ENCODE results near the gene C3orf49. TPM values are rescaled to one million over a fixed set of nuclear protein-coding genes. Genes with fewer than 3 reads are reported as not detected.

The C3orf49 gene
- total and polyA plus RNA-seq, 2 of the 13 experiments (the other 11 are each of a cell fraction or from before 2014, with no cell fraction given) = not detected

DNA sequence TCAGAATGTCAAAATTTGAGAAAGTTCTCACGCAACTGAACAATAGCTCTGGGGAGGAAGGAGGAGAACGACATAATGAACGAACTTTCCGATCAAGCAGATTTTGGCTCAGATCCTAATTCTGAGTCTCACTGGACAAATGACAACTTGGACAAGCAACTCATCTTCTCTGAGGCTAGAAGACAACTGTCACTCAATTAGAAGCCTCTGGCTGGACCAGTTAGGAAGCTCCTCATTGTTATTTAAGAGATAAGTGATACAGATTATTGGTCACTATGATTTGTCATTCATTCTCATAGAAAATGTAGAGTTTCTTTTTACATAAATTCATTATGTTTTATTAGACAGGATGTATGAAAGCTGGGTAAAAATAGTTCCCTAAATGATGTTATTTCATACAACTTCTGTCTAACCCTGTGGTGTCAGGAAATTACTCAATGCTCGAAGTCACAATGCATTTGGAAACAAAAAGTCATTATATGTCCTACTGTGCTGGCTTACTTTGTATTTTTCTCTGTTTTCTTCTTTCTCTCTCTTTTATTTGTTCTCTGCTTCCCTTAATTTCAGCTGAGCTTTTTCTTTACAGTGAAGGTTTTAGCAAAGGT, 11.0 kb upstream of the C3orf49 start (continued):
- TF ChIP-seq ZNF891 (CRISPR knock-in tag; IDR thresholded peaks at IDR 0.05) (no peak), CEBPG (CRISPR knock-in tag; IDR thresholded peaks at IDR 0.05) (no peak), ZNF572 (CRISPR knock-in tag; IDR thresholded peaks at IDR 0.05) (no peak), ISX (CRISPR knock-in tag; conservative IDR thresholded peaks at IDR 0.05) (no peak)
- TF ChIP-seq, protein P1, sequence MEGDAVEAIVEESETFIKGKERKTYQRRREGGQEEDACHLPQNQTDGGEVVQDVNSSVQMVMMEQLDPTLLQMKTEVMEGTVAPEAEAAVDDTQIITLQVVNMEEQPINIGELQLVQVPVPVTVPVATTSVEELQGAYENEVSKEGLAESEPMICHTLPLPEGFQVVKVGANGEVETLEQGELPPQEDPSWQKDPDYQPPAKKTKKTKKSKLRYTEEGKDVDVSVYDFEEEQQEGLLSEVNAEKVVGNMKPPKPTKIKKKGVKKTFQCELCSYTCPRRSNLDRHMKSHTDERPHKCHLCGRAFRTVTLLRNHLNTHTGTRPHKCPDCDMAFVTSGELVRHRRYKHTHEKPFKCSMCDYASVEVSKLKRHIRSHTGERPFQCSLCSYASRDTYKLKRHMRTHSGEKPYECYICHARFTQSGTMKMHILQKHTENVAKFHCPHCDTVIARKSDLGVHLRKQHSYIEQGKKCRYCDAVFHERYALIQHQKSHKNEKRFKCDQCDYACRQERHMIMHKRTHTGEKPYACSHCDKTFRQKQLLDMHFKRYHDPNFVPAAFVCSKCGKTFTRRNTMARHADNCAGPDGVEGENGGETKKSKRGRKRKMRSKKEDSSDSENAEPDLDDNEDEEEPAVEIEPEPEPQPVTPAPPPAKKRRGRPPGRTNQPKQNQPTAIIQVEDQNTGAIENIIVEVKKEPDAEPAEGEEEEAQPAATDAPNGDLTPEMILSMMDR (CRISPR knock-in tag; IDR thresholded peaks at IDR 0.05) = no peak

GRCh38 chr3:63808633-63809032, 10.5 kb upstream of the C3orf49 start:
- 19% methylated on average over 3 of the region's 3 CpGs for WGBS (ENCODE audit: low lambda C conversion rate)
- Histone ChIP-seq H3K9me3 (ENCODE audit: low read length) (no peaks in the 10 kb centered on the region), H3K36me3 (replicated peaks in 1 of 2; ENCODE audit: control insufficient read depth in 1 of 2, insufficient read depth in 2 of 2, low read length in 2 of 2) (no peaks in the 10 kb centered on the region), H3K27ac (ENCODE audit: extremely low read length, insufficient read depth, low read length) (no peak overlapping the region), H3K9ac (ENCODE audit: insufficient read depth, low read depth, low read length) (no peak overlapping the region), H3K4me1 (ENCODE audit: insufficient read depth, low read length) (peaks cover 16% of the 10 kb centered on the region), H3K4me2 (ENCODE audit: low read depth, low read length) (no peak overlapping the region), H4K20me1 (ENCODE audit: insufficient read depth, low read length) (no peaks in the 10 kb centered on the region), H2AFZ (ENCODE audit: low read length) (no peak overlapping the region), H3K4me3 (replicated peaks in 1 of 3; ENCODE audit: insufficient read depth in 1 of 3, low read depth in 2 of 3, low read length in 3 of 3) (no peak overlapping the region), H3K79me2 (ENCODE audit: insufficient read depth, low read length) (no peaks in the 10 kb centered on the region), H3K27me3 (ENCODE audit: control insufficient read depth in 1 of 2, insufficient read depth in 2 of 2, low read length in 2 of 2) (no peaks in the 10 kb centered on the region)
- in situ Hi-C loops (cut with HindIII; ENCODE audit: extremely low pct_ligation_motif_present, low pct_unique_long_range_greater_than_20kb) (loop anchor here (25.0 kb wide), 1 partner anchor 1171 kb away; no protein-coding TSS in a partner anchor), intact Hi-C loops (cut with micrococcal nuclease; ENCODE audit: unreplicated experiment) (no loop called here)
- ATAC-seq (no peak), FAIRE-seq (no peak), DNase-seq (ENCODE audit: low spot score) (no peak)
- POLR2A ChIA-PET = no interaction called here
- CTCF ChIA-PET (ENCODE audit: low intra/inter-chr PET ratio, low total read pairs) = no interaction called here
- BruUV-seq (replicated peaks) = no TSS peak
- TF ChIP-seq KLF6 (CRISPR knock-in tag; IDR thresholded peaks at IDR 0.05) (no peak), ZC3H4 (CRISPR knock-in tag; IDR thresholded peaks at IDR 0.05; ENCODE audit: borderline replicate concordance) (no peak), FOXC1 (CRISPR knock-in tag; IDR thresholded peaks at IDR 0.05; ENCODE audit: borderline replicate concordance) (no peak), MBNL3 (CRISPR knock-in tag; conservative IDR thresholded peaks at IDR 0.05) (no peak), FOXO4 (CRISPR knock-in tag; conservative IDR thresholded peaks at IDR 0.05) (no peak)
- TF ChIP-seq, protein P2, sequence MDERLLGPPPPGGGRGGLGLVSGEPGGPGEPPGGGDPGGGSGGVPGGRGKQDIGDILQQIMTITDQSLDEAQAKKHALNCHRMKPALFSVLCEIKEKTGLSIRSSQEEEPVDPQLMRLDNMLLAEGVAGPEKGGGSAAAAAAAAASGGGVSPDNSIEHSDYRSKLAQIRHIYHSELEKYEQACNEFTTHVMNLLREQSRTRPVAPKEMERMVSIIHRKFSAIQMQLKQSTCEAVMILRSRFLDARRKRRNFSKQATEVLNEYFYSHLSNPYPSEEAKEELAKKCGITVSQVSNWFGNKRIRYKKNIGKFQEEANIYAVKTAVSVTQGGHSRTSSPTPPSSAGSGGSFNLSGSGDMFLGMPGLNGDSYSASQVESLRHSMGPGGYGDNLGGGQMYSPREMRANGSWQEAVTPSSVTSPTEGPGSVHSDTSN (CRISPR knock-in tag; IDR thresholded peaks at IDR 0.05) = no peak
- TF ChIP-seq, protein P3, sequence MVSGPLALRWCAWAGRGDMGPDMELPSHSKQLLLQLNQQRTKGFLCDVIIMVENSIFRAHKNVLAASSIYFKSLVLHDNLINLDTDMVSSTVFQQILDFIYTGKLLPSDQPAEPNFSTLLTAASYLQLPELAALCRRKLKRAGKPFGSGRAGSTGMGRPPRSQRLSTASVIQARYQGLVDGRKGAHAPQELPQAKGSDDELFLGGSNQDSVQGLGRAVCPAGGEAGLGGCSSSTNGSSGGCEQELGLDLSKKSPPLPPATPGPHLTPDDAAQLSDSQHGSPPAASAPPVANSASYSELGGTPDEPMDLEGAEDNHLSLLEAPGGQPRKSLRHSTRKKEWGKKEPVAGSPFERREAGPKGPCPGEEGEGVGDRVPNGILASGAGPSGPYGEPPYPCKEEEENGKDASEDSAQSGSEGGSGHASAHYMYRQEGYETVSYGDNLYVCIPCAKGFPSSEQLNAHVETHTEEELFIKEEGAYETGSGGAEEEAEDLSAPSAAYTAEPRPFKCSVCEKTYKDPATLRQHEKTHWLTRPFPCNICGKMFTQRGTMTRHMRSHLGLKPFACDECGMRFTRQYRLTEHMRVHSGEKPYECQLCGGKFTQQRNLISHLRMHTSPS (CRISPR knock-in tag; IDR thresholded peaks at IDR 0.05; ENCODE audit: low read depth) = no peak
- TF ChIP-seq, protein P4, sequence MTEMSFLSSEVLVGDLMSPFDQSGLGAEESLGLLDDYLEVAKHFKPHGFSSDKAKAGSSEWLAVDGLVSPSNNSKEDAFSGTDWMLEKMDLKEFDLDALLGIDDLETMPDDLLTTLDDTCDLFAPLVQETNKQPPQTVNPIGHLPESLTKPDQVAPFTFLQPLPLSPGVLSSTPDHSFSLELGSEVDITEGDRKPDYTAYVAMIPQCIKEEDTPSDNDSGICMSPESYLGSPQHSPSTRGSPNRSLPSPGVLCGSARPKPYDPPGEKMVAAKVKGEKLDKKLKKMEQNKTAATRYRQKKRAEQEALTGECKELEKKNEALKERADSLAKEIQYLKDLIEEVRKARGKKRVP (CRISPR knock-in tag; IDR thresholded peaks at IDR 0.05) = no peak

Measured in HepG2 (cell line).